IMR-90 (cell line): ENCODE data around the gene LBHD2. TPM values are rescaled to one million over a fixed set of nuclear protein-coding genes. Genes with fewer than 3 reads are reported as not detected.

Experiments used
- ATAC-seq: fragments of 200-7000 bp; cut with Tn5 transposase; 2 replicates; pipeline ENCODE4 v1.9.1; 2020; ENCODE audit warnings: low read depth, mild to moderate bottlenecking, moderate library complexity
- BruUV-seq: library from RNA; stranded (reverse); fragments of 400-500 nt; replicated peaks from 2 replicates; lab custom pipeline; 2021; lab: Mats Ljungman, UMichigan
- CTCF ChIA-PET: fragments of 300-600 bp; formaldehyde crosslinking; extraction: SDS; loops from one replicate; lab custom pipeline; 2021; ENCODE audit warnings: antibody characterized with exemption; lab: Yijun Ruan, JAX
- POLR2A ChIA-PET: fragments of 300-600 bp; sonication (Branson Sonifier 250); formaldehyde crosslinking; loops from one replicate; lab custom pipeline; 2022; ENCODE audit warnings: antibody characterized with exemption; ENCODE audit not compliant: unreplicated experiment; lab: Charles Lee
- DNase-seq: peaks from one replicate; pipeline ENCODE4 v3.0.0; 2013
- H2AFZ ChIP-seq: replicated peaks from 2 replicates; pipeline ENCODE3; 2013; ENCODE audit warnings: low read length, mild to moderate bottlenecking; ENCODE audit not compliant: poor library complexity
- H2AK5ac ChIP-seq: 2 replicates; pipeline ENCODE4 v1.6.1; 2013; ENCODE audit warnings: low read depth, low read length, inconsistent platforms
- H2AK9ac ChIP-seq: replicated peaks from 2 replicates; pipeline ENCODE3; 2013; ENCODE audit warnings: mild to moderate bottlenecking, low read depth, low read length, moderate library complexity; ENCODE audit not compliant: poor library complexity
- H2BK120ac ChIP-seq: 2 replicates; pipeline ENCODE4 v1.6.1; 2013; ENCODE audit warnings: low read depth, low read length, inconsistent platforms
- H2BK15ac ChIP-seq: 3 replicates; pipeline ENCODE4 v1.6.1; 2013; ENCODE audit warnings: low read depth, low read length, inconsistent platforms
- H2BK20ac ChIP-seq: 2 replicates; pipeline ENCODE4 v1.6.1; 2013; ENCODE audit warnings: low read depth, mild to moderate bottlenecking, inconsistent platforms, low read length, moderate library complexity
- H2BK5ac ChIP-seq: 2 replicates; pipeline ENCODE4 v1.6.1; 2013; ENCODE audit warnings: mild to moderate bottlenecking, low read depth, low read length, inconsistent platforms; ENCODE audit not compliant: poor library complexity, severe bottlenecking
- H3K14ac ChIP-seq: replicated peaks from 2 replicates; pipeline ENCODE4 v1.6.1; 2013; ENCODE audit warnings: low read depth, low read length, inconsistent platforms
- H3K18ac ChIP-seq: 2 replicates; pipeline ENCODE4 v1.6.1; 2013; ENCODE audit warnings: low read depth, low read length, control low read depth
- H3K23ac ChIP-seq: 2 replicates; pipeline ENCODE4 v1.6.1; 2013; ENCODE audit warnings: low read depth, low read length, inconsistent platforms
- H3K27ac ChIP-seq: 2 replicates; pipeline ENCODE4 v1.5.1; 2013; ENCODE audit warnings: mild to moderate bottlenecking, control low read depth, low read length; ENCODE audit not compliant: insufficient read depth
- H3K27me3 ChIP-seq: 2 replicates; pipeline ENCODE4 v1.6.1; 2013; ENCODE audit warnings: low read length; ENCODE audit not compliant: control insufficient read depth, insufficient read depth
- H3K36me3 ChIP-seq: 2 replicates; pipeline ENCODE4 v1.6.1; 2013; ENCODE audit warnings: low read length, mixed read lengths; ENCODE audit not compliant: control insufficient read depth, insufficient read depth
- H3K4ac ChIP-seq: 2 replicates; pipeline ENCODE4 v1.6.1; 2013; ENCODE audit warnings: low read depth, low read length, inconsistent platforms
- H3K4me1 ChIP-seq: 2 replicates; pipeline ENCODE4 v1.6.1; 2013; ENCODE audit warnings: low read length, mixed read lengths; ENCODE audit not compliant: control insufficient read depth, insufficient read depth
- H3K4me2 ChIP-seq: 2 replicates; pipeline ENCODE4 v1.6.1; 2013; ENCODE audit warnings: low read depth, mild to moderate bottlenecking, control low read depth, low read length, moderate library complexity
- H3K4me3 ChIP-seq: 2 replicates; pipeline ENCODE4 v1.5.1; 2013; ENCODE audit warnings: low read depth, mild to moderate bottlenecking, control low read depth, low read length, moderate library complexity; ENCODE audit not compliant: insufficient read depth
- H3K56ac ChIP-seq: 2 replicates; pipeline ENCODE4 v1.6.1; 2013; ENCODE audit warnings: low read length, inconsistent platforms; ENCODE audit not compliant: insufficient read depth; ENCODE audit errors: extremely low read depth
- H3K79me1 ChIP-seq, 2 experiments: 2 replicates each; pipeline ENCODE4 v1.6.1; 2013; ENCODE audit warnings: low read length in 2 of 2, inconsistent platforms in 1 of 2, low read depth in 1 of 2
- H3K9ac ChIP-seq: 2 replicates; pipeline ENCODE4 v1.6.1; 2013; ENCODE audit warnings: low read depth, low read length, control low read depth
- H3K9me1 ChIP-seq: 2 replicates; pipeline ENCODE4 v1.6.1; 2013; ENCODE audit warnings: low read length, inconsistent platforms; ENCODE audit not compliant: insufficient read depth
- H3K9me3 ChIP-seq: 2 replicates; pipeline ENCODE4 v1.6.1; 2013; ENCODE audit warnings: low read length; ENCODE audit not compliant: control insufficient read depth, insufficient read depth
- H4K20me1 ChIP-seq: 2 replicates; pipeline ENCODE4 v1.6.1; 2013; ENCODE audit warnings: low read length, inconsistent platforms; ENCODE audit not compliant: insufficient read depth
- H4K5ac ChIP-seq: 2 replicates; pipeline ENCODE4 v1.6.1; 2013; ENCODE audit warnings: mild to moderate bottlenecking, low read depth, low read length, control low read depth
- H4K8ac ChIP-seq, 2 experiments: 2 replicates each; pipeline ENCODE4 v1.6.1; 2013; ENCODE audit warnings: low read depth in 2 of 2, low read length in 2 of 2, control low read depth in 1 of 2, inconsistent platforms in 1 of 2
- H4K91ac ChIP-seq: 2 replicates; pipeline ENCODE4 v1.6.1; 2013; ENCODE audit warnings: low read depth, low read length, inconsistent platforms; ENCODE audit not compliant: insufficient read depth
- BHLHE40 ChIP-seq: fragments of 150-350 bp; IDR thresholded peaks from 2 replicates; pipeline ENCODE4 v1.6.1; 2016; ENCODE audit warnings: mild to moderate bottlenecking, low read depth, low read length
- CEBPB ChIP-seq: IDR thresholded peaks from 2 replicates; pipeline ENCODE4 v1.6.1; 2012; ENCODE audit warnings: low read depth, low read length, improper control_type of control experiment
- CHD1 ChIP-seq: IDR thresholded peaks from 2 replicates; pipeline ENCODE4 v1.6.1; 2012; ENCODE audit warnings: low read depth, low read length, improper control_type of control experiment
- CTCF ChIP-seq: conservative IDR thresholded peaks from 2 replicates; pipeline ENCODE4 v1.5.1; 2012; ENCODE audit warnings: mild to moderate bottlenecking, low read depth, low read length, improper control_type of control experiment
- FOS ChIP-seq: fragments of 150-350 bp; IDR thresholded peaks from 2 replicates; pipeline ENCODE4 v1.6.1; 2016; ENCODE audit warnings: low read depth, low read length
- MAFK ChIP-seq: IDR thresholded peaks from 2 replicates; pipeline ENCODE4 v1.6.1; 2012; ENCODE audit warnings: low read depth, low read length, improper control_type of control experiment
- MAZ ChIP-seq: IDR thresholded peaks from 2 replicates; pipeline ENCODE4 v1.6.1; 2012; ENCODE audit warnings: low read depth, mild to moderate bottlenecking, low read length, improper control_type of control experiment, moderate library complexity, borderline replicate concordance
- MXI1 ChIP-seq: IDR thresholded peaks from 2 replicates; pipeline ENCODE4 v1.6.1; 2012; ENCODE audit warnings: low read depth, mild to moderate bottlenecking, low read length, moderate library complexity, borderline replicate concordance
- NFE2L2 ChIP-seq: fragments of 150-350 bp; IDR thresholded peaks from 2 replicates; pipeline ENCODE4 v1.6.1; 2016; ENCODE audit warnings: low read depth, mild to moderate bottlenecking, low read length
- POLR2A ChIP-seq: IDR thresholded peaks from 2 replicates; pipeline ENCODE4 v1.6.1; 2012; ENCODE audit warnings: mild to moderate bottlenecking, low read depth, low read length
- RAD21 ChIP-seq: IDR thresholded peaks from 2 replicates; pipeline ENCODE4 v1.6.1; 2012; ENCODE audit warnings: low read length, improper control_type of control experiment
- RCOR1 ChIP-seq: IDR thresholded peaks from 2 replicates; pipeline ENCODE4 v1.6.1; 2012; ENCODE audit warnings: mild to moderate bottlenecking, low read length, improper control_type of control experiment; ENCODE audit not compliant: insufficient replicate concordance
- RFX5 ChIP-seq: IDR thresholded peaks from 2 replicates; pipeline ENCODE4 v1.8.0; 2012; ENCODE audit warnings: low read depth, mild to moderate bottlenecking, low read length, moderate library complexity
- SMC3 ChIP-seq: fragments of 150-350 bp; IDR thresholded peaks from 2 replicates; pipeline ENCODE4 v1.6.1; 2016; ENCODE audit warnings: low read depth, mild to moderate bottlenecking, antibody characterized with exemption, low read length, moderate library complexity
- USF2 ChIP-seq: fragments of 150-350 bp; IDR thresholded peaks from 2 replicates; pipeline ENCODE4 v1.6.1; 2017; ENCODE audit warnings: mild to moderate bottlenecking, antibody characterized with exemption, low read length, low read depth
- WGBS, 2 experiments: methylation state at CpG; one replicate each; pipeline versions ENCODE4 v1.1.5 to v1.1.7; 2013; ENCODE audit warnings: missing lambda C conversion rate in 2 of 2; ENCODE audit not compliant: insufficient read length in 1 of 2; ENCODE audit errors: extremely low coverage in 2 of 2; 5-methylcytosine and 5-hydroxymethylcytosine counted together
- dilution Hi-C: fragments of 300-500 bp; cut with HindIII; formaldehyde crosslinking; loops from one replicate; pipeline ENCODE4 v1.14.3; 2018; ENCODE audit warnings: low sequenced_read_pairs; ENCODE audit not compliant: unreplicated experiment
- in situ Hi-C: fragments of 300-500 bp; cut with MboI; formaldehyde crosslinking; loops from 3 replicates; pipeline ENCODE4 v1.14.3; 2019; ENCODE audit warnings: low sequenced_read_pairs, inconsistent platforms, mixed read lengths
- intact Hi-C: fragments of 100-400 bp; cut with micrococcal nuclease; formaldehyde crosslinking; loops from 2 replicates; pipeline ENCODE4 v1.10.0; 2022
- polyA plus RNA-seq, 3 experiments: library from polyadenylated mRNA; depleted of rRNA; stranded (reverse); fragments of >200 nt; gene quantifications; 2 replicates each; pipeline ENCODE4 v1.2.3, GENCODE V29; 2012; ENCODE audit warnings: low replicate concordance in 1 of 3
- total RNA-seq: library from RNA; depleted of rRNA; stranded (reverse); fragments of >200 nt; gene quantifications from 2 replicates; pipeline ENCODE4 v1.2.3, GENCODE V29; 2012
- TF ChIP-seq, protein P1 (sequence below): fragments of 150-350 bp; IDR thresholded peaks from 2 replicates; pipeline ENCODE4 v1.6.1; 2016; ENCODE audit warnings: low read depth, mild to moderate bottlenecking, low read length, moderate library complexity, borderline replicate concordance

LBHD2 gene
- total and polyA plus RNA-seq, 2 of the 4 experiments (the other 2 are of a cell fraction): not detected

DNA sequence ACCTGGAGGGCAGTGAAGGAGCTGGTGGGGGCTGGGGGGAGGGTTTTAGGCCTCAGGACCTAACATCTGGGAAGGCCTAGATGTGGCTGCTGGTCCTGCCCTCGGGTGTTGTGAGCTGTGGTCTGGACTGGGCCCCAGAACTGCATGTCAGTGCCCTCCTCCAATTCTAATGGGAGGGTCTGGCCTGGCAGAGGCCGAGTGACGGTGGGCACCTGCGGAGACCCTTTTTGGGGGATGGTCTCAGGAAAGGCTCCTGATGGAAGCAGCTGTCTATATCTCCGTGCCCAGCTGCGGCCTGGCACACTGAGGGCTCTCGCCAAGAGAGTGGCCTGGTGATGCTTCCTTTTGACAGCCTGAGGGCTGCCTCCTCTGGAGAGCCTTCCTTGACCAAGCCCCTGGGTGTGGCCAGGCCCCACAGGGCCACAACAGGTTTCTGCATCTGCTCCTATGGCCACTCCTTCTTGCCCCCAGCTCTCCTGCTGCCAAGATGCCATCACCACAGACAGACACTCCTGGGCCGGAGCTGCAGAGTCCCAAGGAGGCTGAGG lies 15.8 kb downstream of the LBHD2 start:
- Histone ChIP-seq H2BK20ac (no peak overlapping the region), H2AK9ac (no peak overlapping the region), H3K27me3 (peaks cover 60% of the 10 kb centered on the region), H3K56ac (no peak overlapping the region), H2BK120ac (no peak overlapping the region), H3K23ac (no peak overlapping the region), H3K9ac (no peak overlapping the region), H2AFZ (no peak overlapping the region), H3K14ac (no peak overlapping the region), H3K9me3 (no peaks in the 10 kb centered on the region; the same call in 1 of the 2 replicates), H3K4me2 (no peak overlapping the region), H2BK15ac (no peak overlapping the region), H3K4me1 (peaks cover 2% of the 10 kb centered on the region; the same call in 1 of the 2 replicates), H2AK5ac (no peak overlapping the region), H2BK5ac (no peak overlapping the region), H3K18ac (no peak overlapping the region), H3K9me1 (no peaks in the 10 kb centered on the region), H4K8ac (no peak overlapping the region), H3K4me3 (no peak overlapping the region), H4K5ac (no peak overlapping the region), H4K91ac (no peak overlapping the region), H3K27ac (no peak overlapping the region), H3K36me3 (no peaks in the 10 kb centered on the region), H3K4ac (no peak overlapping the region), H4K20me1 (no peaks in the 10 kb centered on the region; the same call in 1 of the 2 replicates), H3K79me1 (no peaks in the 10 kb centered on the region)
- WGBS, 2 experiments: 95% methylated on average over 3 of the region's 8 CpGs; no CpG with 5 or more reads in 1 of the 2 experiments
- CTCF ChIA-PET: interaction anchor here (1.5 kb wide), 1 partner anchor 89 kb away, joined by 3 read pairs; no protein-coding TSS in a partner anchor
- dilution Hi-C loops: no loop called here
- ATAC-seq (no peak), DNase-seq (no peak)
- POLR2A ChIA-PET: no interaction called here
- intact Hi-C loops: no loop called here
- no TSS peak for BruUV-seq
- in situ Hi-C loops: no loop called here
- no peak for TF ChIP-seq RAD21
- no peak for TF ChIP-seq USF2
- no peak for TF ChIP-seq MAFK
- no peak for TF ChIP-seq NFE2L2
- no peak for TF ChIP-seq POLR2A
- TF ChIP-seq, protein P1, sequence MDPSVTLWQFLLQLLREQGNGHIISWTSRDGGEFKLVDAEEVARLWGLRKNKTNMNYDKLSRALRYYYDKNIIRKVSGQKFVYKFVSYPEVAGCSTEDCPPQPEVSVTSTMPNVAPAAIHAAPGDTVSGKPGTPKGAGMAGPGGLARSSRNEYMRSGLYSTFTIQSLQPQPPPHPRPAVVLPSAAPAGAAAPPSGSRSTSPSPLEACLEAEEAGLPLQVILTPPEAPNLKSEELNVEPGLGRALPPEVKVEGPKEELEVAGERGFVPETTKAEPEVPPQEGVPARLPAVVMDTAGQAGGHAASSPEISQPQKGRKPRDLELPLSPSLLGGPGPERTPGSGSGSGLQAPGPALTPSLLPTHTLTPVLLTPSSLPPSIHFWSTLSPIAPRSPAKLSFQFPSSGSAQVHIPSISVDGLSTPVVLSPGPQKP: no peak
- no peak for TF ChIP-seq CEBPB
- no peak for TF ChIP-seq RCOR1
- TF ChIP-seq RFX5: no peak
- no peak for TF ChIP-seq BHLHE40
- TF ChIP-seq FOS: no peak
- no peak for TF ChIP-seq CTCF
- TF ChIP-seq CHD1: no peak
- TF ChIP-seq MAZ: no peak
- TF ChIP-seq SMC3: no peak
- TF ChIP-seq MXI1: no peak
